ENCODE measurements around the gene AK1.

AK1 gene

DNA sequence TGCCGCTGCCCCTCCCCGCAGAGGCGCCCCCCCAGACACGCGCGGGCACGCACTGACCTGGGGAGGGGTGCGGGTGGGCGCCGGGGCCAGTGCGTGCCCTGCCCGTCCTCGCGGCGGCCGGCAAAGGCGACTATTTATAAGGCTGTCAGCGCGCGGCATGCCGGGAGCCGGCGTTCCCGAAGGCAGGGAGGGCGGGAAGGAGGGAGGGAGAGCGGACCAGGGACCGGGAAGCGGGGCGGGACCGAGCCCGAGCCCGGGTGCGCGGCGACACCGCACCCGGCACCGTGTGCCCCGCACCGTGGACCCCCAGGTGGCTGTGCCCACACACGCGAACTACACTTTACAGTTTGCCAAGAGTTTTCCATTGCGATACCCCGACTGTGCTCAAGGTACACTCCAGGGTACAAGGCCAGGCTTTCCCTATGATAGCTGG lies at the start of gene AK1:
Gene AK1, minus strand, starts transcription at position 110 of the 433 bp plus-strand sequence. CDS start 3,058 bp downstream, outside the sequence.
- TF ChIP-seq CTCF (IDR thresholded peaks at IDR 0.05): no peak

DNA sequence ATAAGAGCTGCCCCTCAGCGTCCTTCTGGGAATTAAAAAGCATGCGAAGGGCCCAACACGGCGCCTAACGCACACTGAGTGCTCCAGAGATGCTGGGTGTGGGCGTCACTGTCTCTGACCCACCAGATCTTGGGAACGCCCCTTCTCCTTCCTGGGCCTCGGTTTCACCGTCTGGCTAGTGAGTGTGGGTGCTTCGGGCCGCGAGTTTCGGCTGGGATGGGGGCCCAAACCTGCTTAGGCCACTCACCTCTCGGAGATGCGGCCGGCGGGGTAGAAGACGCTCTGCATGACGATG lies 49.4 kb upstream of the AK1 start:
- TF ChIP-seq CTCF (IDR thresholded peaks at IDR 0.05): no peak

- no peak for TF ChIP-seq CTCF (IDR thresholded peaks at IDR 0.05)
These were observed 48.8 kb upstream of the AK1 start for GRCh38 chr9:127925959-127926905.

DNA sequence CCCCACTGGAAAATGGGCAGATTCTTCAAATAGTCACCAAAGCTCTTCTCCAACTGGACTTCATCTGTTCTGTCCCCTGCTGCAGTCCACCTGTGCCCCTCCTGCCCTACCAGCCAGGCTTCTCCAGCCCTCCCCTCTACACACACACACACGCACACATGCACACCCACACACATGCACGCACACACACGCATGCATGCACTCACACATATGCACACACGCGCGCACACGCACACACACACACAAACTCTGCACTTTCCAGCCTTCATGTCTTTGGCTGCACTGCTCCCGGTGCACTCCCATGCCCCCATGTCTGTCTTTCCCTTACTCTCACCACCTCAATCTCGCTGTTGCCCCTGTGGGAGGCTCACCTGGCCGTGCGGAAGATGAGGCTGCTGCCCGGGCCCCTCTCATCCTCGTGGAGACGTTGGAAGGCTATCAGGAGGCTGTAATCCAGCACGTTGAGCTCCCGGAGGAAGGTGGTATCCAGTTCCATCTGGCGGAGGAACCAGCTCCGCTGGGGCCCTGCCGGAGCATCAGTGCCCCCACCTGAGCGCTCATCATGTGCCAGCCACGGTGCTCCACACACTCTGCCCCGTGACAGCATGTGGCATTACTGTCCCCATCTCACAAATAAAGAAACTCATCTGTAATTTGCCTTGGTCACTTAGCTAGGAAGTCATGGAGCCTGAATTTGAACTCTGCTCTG lies 47.4 kb upstream of the AK1 start:
- TF ChIP-seq CTCF (IDR thresholded peaks at IDR 0.05): no peak

- TF ChIP-seq CTCF (IDR thresholded peaks at IDR 0.05): no peak
These were observed 46.3 kb upstream of the AK1 start for GRCh38 chr9:127923771-127924170.

DNA sequence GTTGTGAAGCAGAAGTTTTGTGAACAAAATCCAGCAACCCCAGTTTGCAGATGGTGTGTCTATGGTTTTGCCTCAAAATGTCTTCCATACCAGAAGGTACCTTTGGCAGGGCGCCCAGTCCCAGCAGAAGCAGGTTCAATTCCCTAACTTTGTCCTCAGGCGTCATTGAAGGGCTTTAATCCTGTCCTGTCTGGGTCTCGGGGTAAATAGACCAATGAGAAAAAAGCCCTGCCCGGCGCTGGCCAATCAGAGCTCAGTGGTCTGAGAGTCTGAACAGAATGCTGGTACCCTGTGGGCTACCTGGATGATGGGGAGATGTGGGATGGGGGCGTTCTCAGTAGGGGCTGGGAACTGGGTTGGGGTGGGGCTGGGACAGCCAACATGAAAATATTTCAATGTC lies 45.6 kb upstream of the AK1 start:
- TF ChIP-seq CTCF (IDR thresholded peaks at IDR 0.05): no peak

DNA sequence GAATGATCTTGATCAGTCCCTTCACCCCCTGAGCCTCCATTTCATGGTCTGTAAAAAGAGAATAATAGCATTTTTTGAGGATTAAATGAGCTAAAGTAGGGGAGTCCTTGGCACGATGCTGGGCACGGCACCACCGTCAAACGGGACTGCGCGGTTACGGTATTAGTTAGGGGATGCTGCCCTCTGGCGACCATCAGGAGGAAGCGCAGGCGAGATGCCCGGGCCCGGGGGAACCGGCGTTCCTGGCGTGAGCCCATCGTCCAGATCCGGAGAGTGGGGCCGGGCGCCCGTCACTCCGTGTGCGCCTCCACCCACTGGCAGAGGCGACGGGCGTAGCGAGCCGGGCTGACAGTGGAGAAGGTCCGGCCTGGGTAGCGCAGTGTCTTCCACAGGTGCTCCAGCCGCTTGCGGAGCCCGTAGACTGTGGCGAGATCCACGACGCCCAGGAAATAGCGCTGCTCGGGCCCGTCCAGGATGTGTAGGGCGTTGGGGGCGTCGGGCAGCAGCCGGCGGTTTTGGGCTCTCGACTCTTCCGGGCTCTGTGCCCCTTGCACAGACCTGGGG lies 44.2 kb upstream of the AK1 start:
- peak; percentile 93 for TF ChIP-seq CTCF (IDR thresholded peaks at IDR 0.05)

Data from LNCAP (cell line).